Stimulated activated CD4-positive, alpha-beta T cell treated with anti-CD3 and anti-CD28 coated beads, Interleukin-1b, Interleukin-23, amount 100 ng/mL, for 24 hours (primary cell): ENCODE data around the gene CDK11B.
"Not testable (repeated sequence)": the region's sequence is repeated elsewhere in the genome, so short reads cannot be mapped to it uniquely, and the experiment has no call there.

Experiments
- DNase-seq, 4 experiments: peaks; one replicate each; pipeline ENCODE4 v3.0.0-alpha.2; 2020; ENCODE audit warnings: low read depth in 4 of 4, low spot score in 1 of 4

The CDK11B gene

DNA sequence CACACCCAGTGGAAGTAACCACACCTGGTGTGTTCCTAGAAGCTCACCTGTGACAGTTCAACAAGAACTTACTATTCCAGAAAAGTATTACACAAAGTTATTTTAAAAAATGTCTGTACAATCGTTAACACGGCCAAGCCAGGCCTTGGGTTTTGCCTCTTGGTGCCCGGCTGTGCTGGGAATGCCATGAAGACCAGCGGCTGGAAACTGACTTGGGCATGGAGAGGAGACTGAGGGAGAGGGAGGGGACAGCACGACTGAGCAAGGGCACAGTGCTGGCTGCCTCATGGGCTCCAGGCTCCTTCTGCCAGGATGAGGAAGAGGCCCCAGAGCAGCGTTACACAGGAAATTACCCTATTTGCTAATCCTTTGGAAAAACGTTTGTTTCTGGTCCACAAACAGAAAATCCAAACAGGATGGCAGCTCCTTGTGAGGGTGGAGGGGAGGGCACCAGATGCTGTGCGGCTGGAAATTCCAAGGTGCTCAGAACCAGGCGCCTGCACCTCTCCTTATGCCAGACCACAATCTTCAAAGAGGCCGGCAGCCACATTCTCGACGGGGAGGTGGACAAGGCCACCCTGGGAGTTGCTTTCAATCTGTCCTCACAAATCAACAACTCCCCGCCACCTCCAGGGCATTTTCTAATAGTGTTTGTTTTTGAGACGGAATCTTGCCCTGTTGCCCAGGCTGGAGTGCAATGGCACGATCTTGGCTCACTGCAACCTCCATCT, 4.2 kb upstream of the CDK11B start:
- not testable (repeated sequence) for DNase-seq

- not testable (repeated sequence) for DNase-seq
Measured at GRCh38 chr1:1662392-1662791, 3.6 kb upstream of the CDK11B start.

DNA sequence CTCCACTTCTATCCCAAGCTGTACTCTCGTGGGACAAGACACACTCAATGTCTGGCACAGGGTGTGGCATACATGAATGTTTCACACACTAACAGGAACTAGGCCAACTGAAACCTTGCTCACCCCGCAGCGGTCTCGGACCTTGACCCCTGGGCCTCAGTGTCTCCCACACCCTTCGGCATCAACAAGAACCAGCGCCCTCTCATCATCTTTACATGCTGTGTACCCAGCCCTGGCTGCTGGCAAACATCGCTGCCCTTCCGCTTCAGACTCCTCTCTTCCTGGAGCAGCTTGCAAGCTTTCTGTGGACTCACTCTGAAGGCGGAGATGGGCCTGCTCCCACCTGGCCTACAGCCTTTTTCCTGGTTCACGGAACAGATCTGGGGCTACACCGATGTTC, 10.5 kb downstream of the CDK11B start:
- DNase-seq, result not testable (repeated sequence)

- DNase-seq, result not testable (repeated sequence)
Measured at GRCh38 chr1:1647567-1648241, 11.1 kb downstream of the CDK11B start.

DNA sequence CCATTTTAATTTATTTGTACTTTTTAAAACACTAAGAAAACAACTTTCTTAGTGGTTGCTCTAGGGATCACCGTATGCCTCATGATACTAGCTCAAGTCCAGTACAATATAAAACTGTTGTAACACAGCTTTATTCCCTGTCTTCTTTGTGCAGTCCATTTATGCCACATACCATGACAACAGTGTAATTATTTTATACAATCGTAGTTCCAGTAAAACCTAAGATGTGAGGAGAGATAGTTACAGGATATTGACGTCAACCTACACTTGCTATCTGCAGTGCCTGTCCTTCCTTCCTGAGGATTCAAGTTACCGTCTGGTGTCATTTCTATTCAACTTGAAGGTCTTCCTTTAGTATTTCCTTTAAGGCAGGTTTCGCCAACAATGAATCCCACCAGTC, 12.5 kb downstream of the CDK11B start:
- DNase-seq, result not testable (repeated sequence)

GRCh38 chr1:1640711-1641461, 17.9 kb downstream of the CDK11B start:
- not testable (repeated sequence) for DNase-seq

DNA sequence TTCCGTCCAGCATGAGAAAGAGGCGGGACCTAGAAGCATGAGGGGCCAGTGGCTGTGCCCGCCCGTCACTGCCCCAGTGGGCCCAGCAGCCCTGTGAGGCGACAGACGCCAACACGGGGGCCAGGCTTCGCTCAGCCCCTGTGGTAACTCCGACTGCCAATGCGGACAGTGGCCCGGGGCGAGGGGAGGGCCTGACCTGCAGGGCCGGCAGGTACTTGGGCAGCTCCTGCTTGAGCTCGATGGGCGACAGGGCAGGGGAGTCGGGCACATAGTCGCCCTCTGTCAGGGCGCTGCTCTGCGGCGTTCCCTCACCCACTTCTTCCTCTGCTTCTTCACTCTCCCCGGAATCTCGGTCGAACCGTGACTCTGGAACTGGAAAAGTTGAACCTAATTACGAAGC, 18.7 kb downstream of the CDK11B start:
- DNase-seq, result not testable (repeated sequence)

DNA sequence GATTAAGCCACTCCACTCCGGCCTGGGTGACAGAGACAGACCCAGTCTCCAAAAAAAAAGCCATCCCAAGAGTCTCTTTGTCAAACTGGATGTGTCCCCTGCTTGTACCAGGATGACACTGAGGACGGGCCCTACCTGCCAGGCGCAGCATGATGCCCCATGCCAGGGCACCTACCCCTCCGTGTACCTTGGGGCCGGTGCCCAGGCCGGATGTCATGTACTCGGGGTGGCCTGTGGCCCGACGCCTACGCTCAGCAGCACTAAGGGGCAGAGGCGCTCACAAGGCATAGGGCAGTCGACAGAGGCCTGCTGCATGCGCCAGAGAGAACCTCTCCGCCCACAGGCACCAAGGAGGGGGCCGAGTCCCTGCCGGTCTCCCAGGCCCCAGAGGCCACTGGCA, 19.4 kb downstream of the CDK11B start:
- DNase-seq, result not testable (repeated sequence)

- DNase-seq, result not testable (repeated sequence)
Measured at GRCh38 chr1:1638528-1638927, 20.3 kb downstream of the CDK11B start.

- DNase-seq, result not testable (repeated sequence)
Measured at GRCh38 chr1:1637479-1637875, 21.3 kb downstream of the CDK11B start.

DNA sequence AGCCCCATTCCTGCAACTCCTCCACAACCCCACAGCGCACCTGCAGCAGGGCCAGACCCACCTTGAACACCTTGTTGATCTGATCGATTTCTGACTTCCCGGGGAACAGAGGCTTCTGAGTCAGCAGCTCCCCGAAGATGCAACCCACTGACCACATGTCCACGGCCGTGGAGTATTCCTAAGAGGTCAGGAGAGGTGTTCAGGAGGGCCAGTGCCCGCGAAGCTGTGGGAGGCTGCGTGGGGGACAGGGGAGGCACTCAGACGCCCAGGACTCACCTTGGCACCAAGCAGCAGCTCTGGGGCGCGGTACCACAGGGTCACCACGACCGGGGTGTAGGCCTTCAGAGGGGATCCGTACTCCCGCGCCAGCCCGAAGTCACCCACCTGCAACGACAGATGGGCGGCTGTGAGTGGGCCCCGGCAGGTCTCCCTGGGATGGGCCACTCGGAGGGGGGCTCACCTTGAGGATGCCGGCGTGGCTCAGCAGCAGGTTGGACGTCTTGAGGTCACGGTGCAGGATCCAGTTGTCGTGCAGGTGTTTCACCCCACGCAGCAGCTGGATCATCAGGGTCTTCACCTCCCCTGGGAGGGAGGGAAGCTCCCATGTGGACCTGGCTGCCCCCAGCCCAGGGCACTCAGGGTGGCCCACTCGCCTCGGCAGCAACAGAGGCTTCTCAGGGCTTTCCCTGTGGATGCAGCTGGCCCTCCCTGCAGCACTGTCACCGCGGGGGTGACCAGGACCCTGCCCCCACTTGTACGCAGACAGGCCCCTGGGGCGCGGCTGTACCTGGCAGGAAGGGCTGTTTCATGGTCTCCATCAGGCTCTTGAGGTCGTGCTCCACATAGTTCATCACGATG, 22.0 kb downstream of the CDK11B start:
- not testable (repeated sequence) for DNase-seq

DNA sequence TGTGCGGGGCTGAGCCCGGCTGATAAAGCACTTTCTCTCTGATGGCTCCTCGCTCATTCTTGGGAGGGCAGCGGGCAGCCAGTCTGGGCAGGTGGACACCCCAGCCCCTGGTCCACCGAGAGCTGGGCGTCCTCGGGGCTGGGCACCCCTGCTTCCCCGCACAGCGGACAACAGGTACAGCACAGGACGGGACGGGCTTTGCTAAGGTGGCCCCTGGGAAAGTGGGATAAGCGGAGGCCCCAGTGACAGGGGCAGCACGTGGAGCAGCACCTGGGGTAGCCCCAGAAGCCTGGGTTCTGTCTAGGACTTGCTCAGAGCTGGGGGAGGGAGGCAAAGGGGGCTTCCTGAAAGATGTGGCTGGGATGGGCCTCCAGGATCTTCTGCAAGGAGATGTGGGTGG, 24.2 kb downstream of the CDK11B start:
- DNase-seq, result not testable (repeated sequence)

DNA sequence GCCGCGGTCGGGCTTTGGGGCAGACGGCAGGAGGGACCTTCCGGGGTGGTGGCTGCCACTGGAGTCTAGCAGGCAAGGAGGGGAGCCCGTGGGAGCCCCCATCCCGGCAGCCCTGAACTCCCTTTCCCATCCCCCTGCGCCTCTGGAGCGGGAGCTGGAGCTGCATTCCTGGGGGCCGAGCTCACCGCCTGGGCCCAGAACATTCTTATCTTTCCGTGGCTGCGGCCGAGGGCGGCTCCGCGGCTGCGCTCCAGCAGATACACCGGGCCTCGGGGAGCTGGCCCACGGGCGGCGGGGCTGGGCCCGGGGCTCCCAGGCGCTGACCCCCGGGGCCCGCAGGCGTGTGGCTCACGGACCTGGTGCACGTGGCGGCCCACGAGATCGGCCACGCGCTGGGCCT, 25.4 kb downstream of the CDK11B start:
- DNase-seq, result not testable (repeated sequence)

- no peak for DNase-seq
Measured at GRCh38 chr1:1631782-1632420, 26.9 kb downstream of the CDK11B start, which contains the start of gene MMP23B. MMP23B (plus strand) TSS chr1:1632173; CDS start chr1:1632219, 46 bp downstream.

DNA sequence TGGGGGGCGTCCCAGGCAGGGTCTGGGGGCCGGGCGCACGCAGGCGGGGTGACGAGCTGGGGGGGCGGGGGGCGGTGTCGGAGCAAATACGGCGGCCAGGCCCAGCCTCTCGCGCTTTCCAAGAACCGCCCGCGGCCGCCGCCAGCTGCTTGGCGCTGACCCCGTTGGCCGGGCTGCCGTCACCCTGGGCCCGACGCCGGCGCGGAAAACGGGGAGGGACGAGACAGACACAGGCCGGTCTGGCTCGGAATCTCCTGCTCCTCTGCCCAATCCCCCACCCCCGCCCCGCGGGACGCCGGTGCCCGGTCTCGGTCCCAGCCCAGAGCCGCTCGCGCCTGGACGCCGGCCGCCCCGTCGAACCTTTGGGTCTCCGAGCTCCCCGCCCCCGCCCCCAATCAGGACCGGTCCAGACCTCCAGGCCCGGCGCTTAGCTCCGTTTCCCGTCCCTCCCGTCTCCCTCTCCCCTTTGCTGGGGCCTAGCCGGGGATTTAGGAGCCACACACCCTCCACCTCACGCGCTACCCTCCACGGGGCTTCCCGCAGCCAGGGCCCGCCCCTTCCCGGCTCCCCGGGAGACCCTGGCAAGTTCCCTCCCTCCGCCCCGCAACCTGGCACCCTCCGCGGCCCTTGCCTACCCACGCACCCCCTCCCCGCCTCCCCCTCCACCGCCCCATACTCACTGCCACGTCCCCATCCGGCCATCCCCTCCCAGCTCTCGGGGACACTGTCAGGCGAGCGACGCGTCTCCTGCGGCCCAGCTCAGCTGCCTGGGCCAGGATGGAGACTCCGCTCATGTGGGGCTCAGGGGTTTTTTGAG, 27.6 kb downstream of the CDK11B start:
- DNase-seq, result no peak

DNA sequence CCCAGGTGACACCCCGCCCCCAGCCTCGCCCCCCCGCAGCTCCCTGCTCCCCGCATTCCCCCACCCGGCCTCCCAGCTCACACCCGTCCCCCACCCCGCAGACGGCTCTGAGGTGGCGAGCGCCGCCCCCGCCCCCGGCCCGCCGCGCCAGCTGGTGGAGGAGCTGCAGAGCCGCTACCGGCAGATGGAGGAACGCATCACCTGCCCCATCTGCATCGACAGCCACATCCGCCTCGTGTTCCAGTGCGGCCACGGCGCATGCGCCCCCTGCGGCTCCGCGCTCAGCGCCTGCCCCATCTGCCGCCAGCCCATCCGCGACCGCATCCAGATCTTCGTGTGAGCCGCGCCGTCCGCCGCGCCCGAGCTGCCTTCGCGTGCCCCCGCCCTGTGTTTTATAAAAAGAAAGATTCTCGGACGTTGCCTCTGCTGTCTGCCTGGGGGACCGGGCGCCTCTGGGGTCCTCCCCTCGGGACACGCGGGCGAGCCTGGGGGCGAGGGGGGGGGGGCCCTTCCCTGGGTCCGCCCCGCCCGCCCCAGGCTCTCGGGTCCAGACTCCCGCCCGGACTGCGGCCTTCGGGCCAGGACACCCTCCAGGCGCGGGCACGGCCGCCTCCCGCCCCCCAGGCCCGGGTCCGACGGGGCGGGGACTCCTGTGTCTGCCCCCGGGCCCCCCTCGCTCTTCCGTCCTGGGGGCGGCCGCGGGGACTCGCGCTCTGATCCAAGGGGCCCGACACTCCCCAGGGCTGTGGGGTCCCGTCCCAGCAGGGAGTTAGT, 28.4 kb downstream of the CDK11B start:
- DNase-seq, result peak; percentile 63 to 86 (median 77)

GRCh38 chr1:1629430-1630190, 29.2 kb downstream of the CDK11B start:
- peak in 2 of 4 experiments; percentile 31 to 39 for DNase-seq
